Nephron (organoid): ENCODE results near the gene ACAD11.

Experiments used
- H3K27ac Mint-ChIP-seq, 3 experiments: 2 replicates each; pipeline ENCODE4 v1.8.0; 2020; ENCODE audit warnings: mixed read lengths in 3 of 3, mild to moderate bottlenecking in 2 of 3, moderate library complexity in 1 of 3
- H3K27me3 Mint-ChIP-seq: 2 replicates; pipeline ENCODE4 v1.8.0; 2021; ENCODE audit warnings: low read depth, mild to moderate bottlenecking, moderate library complexity, mixed read lengths
- H3K36me3 Mint-ChIP-seq: 2 replicates; pipeline ENCODE4 v1.8.0; 2020; ENCODE audit warnings: low read depth, mixed read lengths
- H3K4me1 Mint-ChIP-seq: 2 replicates; pipeline ENCODE4 v1.8.0; 2020; ENCODE audit warnings: mixed read lengths
- H3K4me3 Mint-ChIP-seq, 3 experiments: 2 replicates each; pipeline ENCODE4 v1.8.0; 2020; ENCODE audit warnings: mild to moderate bottlenecking in 3 of 3, mixed read lengths in 3 of 3, moderate library complexity in 2 of 3
- H3K9me3 Mint-ChIP-seq: 2 replicates; pipeline ENCODE4 v1.8.0; 2020; ENCODE audit warnings: mixed read lengths
- TF ChIP-seq, protein P1 (sequence below), 3 experiments: fragments of 200-600 bp; sonication (generic); IDR thresholded peaks; one replicate each; pipeline ENCODE4 v1.5.0; 2021; ENCODE audit warnings: antibody characterized with exemption in 3 of 3; ENCODE audit not compliant: unreplicated experiment in 3 of 3

ACAD11 gene

DNA sequence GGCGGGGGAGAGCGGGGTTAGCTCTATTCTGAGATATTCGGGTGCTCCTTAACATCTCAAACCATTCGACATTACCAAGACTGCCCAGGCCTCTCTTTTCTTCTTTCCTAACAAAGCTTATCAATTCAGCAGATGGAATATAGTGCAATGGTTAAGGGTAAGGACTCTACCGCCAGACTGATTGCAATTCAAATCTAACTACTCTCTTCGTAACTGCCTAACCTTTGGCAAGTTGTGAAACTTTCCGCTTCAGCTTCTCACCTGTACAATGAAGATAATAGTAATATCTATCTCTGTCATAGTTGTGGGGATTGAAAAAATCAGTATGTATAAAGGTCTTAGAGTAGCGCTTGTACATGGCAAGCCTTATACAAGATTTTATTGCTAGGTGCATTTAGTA is 1.5 kb upstream of the ACAD11 start:
- TF ChIP-seq, protein P1, sequence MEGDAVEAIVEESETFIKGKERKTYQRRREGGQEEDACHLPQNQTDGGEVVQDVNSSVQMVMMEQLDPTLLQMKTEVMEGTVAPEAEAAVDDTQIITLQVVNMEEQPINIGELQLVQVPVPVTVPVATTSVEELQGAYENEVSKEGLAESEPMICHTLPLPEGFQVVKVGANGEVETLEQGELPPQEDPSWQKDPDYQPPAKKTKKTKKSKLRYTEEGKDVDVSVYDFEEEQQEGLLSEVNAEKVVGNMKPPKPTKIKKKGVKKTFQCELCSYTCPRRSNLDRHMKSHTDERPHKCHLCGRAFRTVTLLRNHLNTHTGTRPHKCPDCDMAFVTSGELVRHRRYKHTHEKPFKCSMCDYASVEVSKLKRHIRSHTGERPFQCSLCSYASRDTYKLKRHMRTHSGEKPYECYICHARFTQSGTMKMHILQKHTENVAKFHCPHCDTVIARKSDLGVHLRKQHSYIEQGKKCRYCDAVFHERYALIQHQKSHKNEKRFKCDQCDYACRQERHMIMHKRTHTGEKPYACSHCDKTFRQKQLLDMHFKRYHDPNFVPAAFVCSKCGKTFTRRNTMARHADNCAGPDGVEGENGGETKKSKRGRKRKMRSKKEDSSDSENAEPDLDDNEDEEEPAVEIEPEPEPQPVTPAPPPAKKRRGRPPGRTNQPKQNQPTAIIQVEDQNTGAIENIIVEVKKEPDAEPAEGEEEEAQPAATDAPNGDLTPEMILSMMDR (IDR thresholded peaks at IDR 0.05; ENCODE audit: unreplicated experiment in 3 of 3) = no peak
- Mint-ChIP-seq H3K36me3 (peaks cover 3% of the 10 kb centered on the region), H3K27ac (peak overlapping the region; percentile 98 to 99 (median 98)), H3K4me3 (peak overlapping the region; percentile 97 to 99 (median 98)), H3K4me1 (peaks cover 36% of the 10 kb centered on the region), H3K9me3 (no peaks in the 10 kb centered on the region), H3K27me3 (no peaks in the 10 kb centered on the region)

DNA sequence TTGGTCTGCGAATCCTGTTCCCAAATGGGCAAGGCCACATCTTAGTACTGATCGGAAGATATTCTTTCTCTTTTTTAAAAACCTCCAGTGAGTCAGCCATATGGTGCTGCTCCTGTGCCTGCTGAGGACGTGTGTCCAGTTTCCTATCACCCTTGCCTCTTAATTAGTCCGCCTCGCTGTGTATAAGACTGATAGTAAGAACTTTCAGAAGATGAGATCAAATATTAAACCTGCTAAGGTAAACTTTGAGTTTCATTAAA is 1.1 kb upstream of the ACAD11 start:
- Mint-ChIP-seq H3K27me3 (no peaks in the 10 kb centered on the region), H3K4me1 (peaks cover 36% of the 10 kb centered on the region), H3K36me3 (peaks cover 3% of the 10 kb centered on the region), H3K27ac (peak overlapping the region; percentile 98 to 99 (median 98)), H3K4me3 (peak overlapping the region; percentile 97 to 99 (median 98)), H3K9me3 (no peaks in the 10 kb centered on the region)
- TF ChIP-seq, protein P1 (IDR thresholded peaks at IDR 0.05; ENCODE audit: unreplicated experiment in 3 of 3) = no peak

DNA sequence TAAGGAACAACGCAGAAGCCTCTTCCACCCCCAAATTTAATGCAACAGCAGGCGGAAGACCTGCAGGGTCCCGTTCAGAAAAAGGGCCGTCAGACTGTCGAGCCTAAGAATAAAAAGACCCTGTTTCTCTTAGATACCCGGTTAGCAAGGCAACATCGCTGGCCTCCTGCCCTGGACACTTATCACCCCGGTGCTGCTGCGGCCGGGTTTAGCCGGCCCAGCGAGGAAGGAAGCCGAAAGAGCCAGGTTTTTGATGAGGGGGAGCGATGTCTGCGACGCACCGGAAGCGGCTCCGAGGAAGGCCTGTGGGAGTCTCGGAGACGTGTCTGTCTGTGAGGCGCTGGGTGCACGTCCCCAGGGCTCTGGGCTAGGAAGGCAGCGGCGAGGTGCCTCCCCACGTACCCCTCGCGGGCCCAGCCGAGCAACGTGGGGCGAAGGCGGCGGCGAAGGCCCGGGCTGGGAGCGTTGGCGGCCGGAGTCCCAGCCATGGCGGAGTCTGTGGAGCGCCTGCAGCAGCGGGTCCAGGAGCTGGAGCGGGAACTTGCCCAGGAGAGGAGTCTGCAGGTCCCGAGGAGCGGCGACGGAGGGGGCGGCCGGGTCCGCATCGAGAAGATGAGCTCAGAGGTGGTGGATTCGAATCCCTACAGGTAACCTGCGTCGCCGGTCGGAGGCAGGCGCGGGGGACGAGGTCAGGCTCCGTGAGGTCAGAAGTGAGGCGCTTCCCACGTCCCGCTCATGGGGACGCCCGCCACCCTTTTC is 622 bp upstream of the ACAD11 start, which contains the start of gene UBA5:
Gene UBA5 (plus strand): TSS at position 278 of the 759 bp plus-strand sequence. CDS start 209 bp downstream, at position 487.
- Mint-ChIP-seq H3K36me3 (peaks cover 3% of the 10 kb centered on the region), H3K27me3 (no peaks in the 10 kb centered on the region), H3K4me3 (peak within 1 kb of the TSS; percentile 97 to 99 (median 98)), H3K9me3 (no peaks in the 10 kb centered on the region), H3K4me1 (peaks cover 36% of the 10 kb centered on the region), H3K27ac (peak within 1 kb of the TSS; percentile 98 to 99 (median 98))
- TF ChIP-seq, protein P1 (IDR thresholded peaks at IDR 0.05; ENCODE audit: unreplicated experiment in 3 of 3) = no peak

DNA sequence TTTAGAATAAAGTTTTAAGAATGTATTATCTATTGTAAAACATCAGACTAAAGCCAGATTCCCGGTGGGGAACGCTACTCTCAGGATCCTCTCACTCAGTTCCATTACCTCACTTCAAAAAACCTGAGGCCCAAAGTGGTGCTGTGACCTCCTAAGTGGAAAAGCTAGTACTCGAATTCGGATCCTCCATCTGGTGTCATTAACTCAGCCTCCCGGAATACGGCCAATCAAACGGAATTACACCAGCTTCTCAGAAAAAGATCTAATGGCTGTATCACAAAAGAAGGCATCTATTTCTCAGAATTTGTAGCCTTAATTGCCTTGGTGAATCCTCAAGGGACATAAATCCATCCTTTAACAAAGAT is 627 bp downstream of the ACAD11 start:
- Mint-ChIP-seq H3K36me3 (peaks cover 3% of the 10 kb centered on the region), H3K4me3 (peak overlapping the region; percentile 97 to 99 (median 98)), H3K27ac (peak overlapping the region; percentile 98 to 99 (median 98)), H3K4me1 (peaks cover 36% of the 10 kb centered on the region), H3K9me3 (no peaks in the 10 kb centered on the region), H3K27me3 (no peaks in the 10 kb centered on the region)
- TF ChIP-seq, protein P1 (IDR thresholded peaks at IDR 0.05; ENCODE audit: unreplicated experiment in 3 of 3) = no peak

DNA sequence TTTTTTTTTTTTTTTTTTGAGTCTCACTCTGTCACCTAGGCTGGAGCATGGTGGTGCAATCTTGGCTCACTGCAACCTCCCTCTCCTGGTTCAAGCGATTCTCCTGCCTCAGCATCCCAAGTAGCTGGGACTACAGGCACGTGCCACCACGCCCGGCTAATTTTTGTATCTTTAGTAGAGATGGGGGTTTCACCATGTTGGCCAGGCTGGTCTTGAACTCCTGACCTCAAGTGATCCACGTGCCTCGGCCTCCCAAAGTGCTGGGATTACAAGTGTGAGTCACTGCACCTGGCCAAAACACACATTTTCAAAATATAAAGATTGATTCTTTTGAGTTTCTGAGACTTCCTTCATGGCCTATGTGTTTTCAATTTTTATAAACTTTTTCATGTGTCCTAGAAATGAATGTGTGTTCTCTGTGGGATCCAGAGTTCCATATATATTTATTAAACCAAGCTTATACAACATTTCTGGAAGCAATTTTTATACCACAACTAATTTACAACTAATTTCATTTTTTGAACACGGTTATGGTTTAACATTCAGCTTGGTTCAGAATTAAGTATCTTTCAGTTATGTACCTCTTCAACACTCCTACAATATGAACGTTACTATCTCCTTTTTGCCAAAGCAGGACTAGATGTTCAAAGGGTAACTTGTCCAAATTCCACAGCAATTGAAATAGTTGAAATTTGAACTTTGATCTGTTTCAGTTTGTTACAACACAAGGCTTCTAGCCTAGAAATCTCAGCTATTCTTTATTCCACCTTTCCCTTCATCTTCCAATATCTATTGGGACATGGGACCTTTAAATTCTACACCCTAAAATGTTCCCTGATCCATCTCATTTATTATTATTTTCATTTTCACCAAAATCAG is 1.5 kb downstream of the ACAD11 start:
- Mint-ChIP-seq H3K27me3 (no peaks in the 10 kb centered on the region), H3K4me3 (peak overlapping the region; percentile 97 to 99 (median 98)), H3K9me3 (no peaks in the 10 kb centered on the region), H3K4me1 (peaks cover 32% of the 10 kb centered on the region), H3K36me3 (peaks cover 3% of the 10 kb centered on the region), H3K27ac (peak overlapping the region; percentile 3 to 98 (median 10))
- TF ChIP-seq, protein P1 (IDR thresholded peaks at IDR 0.05; ENCODE audit: unreplicated experiment in 3 of 3) = no peak
